CD4-positive, alpha-beta T cell treated with Interferon gamma for 1 hour (primary cell): ENCODE data around the gene RAB36.

Experiments used
- DNase-seq: peaks from one replicate; pipeline ENCODE4 v3.0.0-alpha.2; 2020

Gene RAB36, protein sequence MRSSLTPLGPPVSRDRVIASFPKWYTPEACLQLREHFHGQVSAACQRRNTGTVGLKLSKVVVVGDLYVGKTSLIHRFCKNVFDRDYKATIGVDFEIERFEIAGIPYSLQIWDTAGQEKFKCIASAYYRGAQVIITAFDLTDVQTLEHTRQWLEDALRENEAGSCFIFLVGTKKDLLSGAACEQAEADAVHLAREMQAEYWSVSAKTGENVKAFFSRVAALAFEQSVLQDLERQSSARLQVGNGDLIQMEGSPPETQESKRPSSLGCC

DNA sequence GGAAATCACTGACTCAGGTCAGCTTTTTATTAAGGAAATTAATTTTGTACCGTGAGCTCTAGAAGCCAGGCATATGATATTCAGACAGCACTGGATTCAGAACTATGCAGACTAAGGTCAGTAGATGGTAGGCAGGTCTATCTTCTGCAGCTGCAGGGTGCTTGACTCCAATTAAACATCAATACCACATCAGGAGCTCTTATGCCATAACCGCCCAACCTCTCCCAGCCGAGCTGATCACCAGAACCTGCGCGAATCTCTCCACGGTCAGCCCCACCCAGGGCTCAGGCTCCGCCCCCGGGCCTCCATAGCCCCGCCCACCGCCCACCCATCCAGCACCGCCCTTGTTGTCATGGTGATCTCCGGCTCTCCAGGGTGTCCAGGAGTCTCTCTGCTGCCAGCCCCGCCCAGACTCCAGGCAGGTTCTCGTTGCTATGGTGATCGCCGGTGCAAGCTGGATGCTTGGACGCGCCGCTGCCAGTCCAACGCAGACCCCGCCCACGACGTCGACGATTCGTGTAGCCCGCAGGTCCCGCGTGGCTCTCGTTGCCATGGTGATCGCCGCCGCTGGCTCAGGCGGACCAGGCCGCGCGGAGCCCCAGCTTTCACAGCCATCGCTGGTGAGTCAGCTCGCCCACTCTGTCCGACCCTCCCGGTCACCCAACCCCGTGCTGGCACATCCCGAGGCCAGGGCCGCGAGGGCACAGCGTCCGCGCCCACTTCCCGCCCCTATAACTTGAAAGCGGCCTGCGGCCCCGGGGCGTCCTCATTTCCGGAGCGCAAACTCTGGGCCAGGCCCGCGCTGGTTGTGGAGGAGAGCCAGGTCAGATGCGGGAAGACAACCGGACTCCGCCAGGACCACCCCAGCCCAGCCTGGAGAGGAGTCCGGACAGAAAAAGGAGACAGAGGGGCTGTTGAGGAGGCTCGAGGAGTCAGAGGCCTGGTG lies at the start of gene RAB36:
Gene RAB36 (plus strand): TSS at position 546 of the 946 bp plus-strand sequence. CDS start 1,140 bp downstream, outside the sequence.
- peak; percentile 98 for DNase-seq

DNA sequence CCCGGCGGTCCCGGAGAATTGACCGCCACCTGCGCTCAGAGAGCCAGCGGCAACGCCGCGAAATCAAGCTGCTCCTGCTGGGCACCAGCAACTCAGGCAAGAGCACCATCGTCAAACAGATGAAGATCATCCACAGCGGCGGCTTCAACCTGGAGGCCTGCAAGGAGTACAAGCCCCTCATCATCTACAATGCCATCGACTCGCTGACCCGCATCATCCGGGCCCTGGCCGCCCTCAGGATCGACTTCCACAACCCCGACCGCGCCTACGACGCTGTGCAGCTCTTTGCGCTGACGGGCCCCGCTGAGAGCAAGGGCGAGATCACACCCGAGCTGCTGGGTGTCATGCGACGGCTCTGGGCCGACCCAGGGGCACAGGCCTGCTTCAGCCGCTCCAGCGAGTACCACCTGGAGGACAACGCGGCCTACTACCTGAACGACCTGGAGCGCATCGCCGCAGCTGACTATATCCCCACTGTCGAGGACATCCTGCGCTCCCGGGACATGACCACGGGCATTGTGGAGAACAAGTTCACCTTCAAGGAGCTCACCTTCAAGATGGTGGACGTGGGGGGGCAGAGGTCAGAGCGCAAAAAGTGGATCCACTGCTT lies 49.4 kb upstream of the RAB36 start:
- no peak for DNase-seq

DNA sequence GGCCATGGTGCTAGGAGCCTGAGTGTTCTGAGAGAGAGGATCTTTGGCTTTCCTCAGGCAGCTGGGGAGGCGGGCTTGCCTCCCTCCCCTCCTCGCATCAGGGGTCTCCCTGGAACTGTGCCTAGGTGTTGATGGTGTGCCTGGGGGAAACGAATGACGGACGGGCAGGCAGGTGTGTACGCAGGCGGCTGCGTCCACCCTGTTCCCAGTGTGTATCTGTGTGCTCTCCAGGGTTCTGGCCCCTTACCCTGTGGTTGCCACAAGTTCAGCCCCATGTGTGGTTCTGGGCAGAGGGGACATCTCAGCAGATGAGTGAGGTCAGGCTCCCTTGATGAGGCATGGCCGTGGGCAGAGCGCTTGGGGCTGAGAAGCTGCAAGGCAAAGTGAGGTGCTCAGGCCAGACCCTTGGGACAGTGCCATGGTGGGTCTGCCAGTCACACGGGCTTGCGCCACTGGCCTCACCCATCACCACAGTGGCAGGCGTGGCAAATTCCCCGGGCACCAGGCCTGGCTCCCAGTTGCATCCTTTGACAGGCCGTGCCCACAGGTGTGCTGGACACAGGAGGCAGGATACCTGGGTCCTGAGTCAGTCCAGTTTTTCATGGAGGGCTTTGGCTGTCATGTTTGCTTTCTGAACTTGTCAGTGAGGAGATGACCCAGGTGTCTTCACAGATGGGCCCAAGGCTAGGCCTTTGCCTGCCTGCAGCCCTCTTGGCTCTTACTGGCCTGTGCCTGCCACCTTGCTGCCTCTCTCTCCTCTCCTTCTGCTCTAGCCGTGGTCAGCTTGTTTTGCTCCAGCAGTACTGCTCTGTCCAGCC lies 47.7 kb upstream of the RAB36 start:
- DNase-seq, result no peak

DNA sequence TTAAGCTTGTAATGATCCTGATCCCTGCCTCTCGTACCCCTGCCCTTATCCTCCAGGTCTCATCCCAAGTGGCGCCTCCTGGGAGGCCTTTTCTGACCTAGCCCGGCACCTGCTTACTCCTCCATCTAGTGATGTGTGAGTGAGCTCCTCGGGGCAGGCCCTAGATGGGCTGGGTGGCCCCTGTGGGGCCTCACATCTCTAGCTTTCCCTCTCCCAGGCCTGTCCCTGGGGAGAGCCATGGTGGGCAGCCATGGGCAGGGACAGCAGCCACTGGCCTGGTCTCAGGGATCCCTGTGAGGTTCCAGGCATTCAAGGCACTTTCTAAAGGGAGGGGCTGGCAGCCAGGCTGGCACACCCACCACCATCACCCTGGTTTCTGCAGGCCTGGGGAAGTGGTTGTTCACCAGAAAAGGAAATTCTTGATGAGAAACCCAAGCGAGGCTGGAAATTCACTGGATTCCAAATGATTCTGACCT lies 47.0 kb upstream of the RAB36 start:
- DNase-seq, result no peak

DNA sequence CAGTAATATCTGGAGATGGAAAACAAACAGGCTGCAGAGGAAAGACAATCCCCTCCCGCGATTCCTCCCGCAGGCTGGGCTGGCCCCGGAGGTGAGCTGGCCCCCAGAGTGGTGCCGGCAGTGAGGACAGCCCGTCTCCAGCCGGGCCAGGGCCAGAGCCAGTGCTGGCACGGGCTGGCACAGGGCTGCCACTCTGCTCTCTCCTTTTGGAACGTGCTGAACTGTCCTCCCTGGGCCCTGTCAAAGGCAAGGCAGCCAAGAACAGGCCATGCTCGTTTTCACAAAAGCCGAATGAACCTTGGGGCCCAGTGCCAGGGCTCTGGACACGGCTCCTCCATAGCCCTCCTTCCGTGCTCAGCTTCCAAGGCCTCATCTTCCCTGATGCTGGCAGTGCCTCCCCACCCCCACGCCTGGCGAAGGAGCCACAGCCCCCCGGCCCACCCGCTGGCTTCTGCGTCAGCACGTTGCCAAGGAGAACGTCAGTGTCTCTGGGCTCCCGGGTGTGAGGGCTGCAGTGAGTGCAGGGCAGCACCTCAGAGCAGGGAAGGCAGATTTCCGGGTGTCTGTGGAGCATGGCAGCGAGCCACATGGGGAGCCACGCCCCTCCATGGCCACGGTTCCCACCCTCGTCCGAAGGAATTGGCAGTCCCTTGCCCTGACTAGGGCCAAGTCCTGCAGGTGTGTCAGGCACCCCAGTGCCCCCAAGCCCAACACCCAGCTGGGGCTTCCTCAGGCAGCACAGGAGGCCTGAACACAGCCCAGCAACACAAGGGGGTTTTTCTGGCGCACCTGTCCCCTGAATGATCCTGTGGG lies 46.4 kb upstream of the RAB36 start:
- no peak for DNase-seq

DNA sequence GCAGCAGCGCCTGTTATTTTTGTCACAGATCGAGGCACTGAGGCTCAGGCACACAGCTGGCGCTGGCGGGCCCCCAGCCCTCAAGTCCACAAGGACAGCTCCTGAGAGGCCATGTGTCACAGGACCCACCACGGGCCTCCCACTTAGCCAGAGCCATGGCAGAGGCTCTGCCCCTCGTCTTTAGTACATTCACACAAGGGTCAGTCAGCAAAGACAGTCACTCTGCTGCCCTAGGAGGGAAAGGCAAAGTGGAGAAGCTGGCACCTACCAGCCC lies 45.8 kb upstream of the RAB36 start:
- no peak for DNase-seq

DNA sequence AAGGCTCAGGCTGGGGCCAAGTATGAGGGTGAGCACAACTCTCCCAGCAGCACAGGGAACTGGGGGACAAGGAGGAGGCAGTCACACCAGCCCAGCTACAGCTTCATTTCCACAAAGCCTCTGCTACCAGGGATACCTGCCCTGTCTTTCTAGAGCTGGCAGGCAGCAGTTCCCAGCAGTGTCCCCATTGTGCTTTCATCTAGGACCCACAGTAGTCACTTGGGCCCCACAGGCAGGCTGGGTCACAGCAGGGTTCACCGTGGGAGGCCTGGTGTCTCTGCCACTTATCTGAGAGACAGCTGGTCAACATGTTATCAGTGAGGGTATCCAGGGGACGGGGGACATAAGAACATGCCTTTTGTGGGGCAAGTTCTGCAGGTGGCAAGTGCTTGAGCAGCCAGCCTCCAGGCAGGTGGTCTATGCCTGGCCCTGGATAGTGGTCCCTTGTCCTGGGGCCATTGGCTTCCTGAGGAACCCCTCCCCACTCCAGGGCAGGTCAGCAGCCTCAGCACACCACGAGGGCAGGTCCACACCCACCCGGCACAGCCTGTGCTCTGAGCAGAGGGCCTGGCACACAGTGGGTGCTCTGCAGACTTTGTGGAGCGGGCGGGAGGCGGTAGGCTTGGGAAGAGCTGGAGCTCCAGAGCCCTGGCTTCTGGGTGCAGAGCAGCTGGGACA lies 45.0 kb upstream of the RAB36 start:
- no peak for DNase-seq

DNA sequence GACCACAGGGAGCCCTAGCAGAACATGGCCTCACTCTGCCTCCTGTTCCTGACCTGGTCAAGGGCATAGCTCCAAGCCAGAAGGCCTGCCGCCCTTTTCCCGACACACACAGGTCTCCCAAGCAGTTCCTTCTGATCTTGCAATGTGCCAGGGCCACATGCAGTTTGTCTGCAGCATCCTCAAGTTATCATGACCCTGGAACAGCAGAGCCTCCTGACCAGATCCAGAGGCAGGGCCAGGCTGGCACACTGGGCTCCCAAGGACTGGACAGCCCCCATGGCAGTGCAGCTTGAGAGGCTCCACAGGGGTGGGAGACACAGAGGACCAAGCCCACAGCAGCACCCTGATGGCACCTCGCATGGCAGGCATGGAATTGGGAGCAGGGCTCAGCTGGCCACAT lies 43.8 kb upstream of the RAB36 start:
- DNase-seq, result no peak

DNA sequence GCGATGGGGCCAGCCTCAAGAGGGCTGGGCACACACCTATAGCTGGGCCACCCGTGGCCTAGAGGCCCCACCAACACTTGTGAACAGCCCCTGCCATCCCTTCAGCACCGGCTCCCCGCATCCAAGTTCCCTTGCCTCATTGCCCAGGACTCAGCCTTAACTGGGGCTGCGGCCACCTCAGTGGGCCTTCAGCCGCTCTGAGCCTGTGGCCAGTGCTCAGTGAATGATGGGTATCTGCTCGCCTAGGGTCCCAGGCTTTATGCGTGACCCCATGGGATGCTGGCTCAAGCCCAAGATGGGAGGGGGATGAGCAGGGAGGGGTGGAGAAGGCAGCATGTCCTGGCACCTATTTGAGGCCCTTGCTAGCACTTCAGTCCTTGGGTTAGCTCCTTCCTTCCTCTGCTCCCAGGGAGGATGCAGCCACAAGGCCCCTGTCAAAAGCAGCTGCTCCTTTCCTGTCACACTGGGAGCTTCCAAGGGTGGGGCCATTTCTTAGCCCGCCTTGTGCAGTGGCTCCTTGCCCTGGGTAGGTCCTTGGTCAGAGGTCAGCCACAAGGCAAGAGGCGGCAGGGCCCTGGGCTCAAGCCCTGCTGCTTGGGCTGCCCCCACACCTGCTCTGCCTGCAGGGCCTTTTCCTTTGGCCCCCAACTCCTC lies 43.1 kb upstream of the RAB36 start:
- no peak for DNase-seq

DNA sequence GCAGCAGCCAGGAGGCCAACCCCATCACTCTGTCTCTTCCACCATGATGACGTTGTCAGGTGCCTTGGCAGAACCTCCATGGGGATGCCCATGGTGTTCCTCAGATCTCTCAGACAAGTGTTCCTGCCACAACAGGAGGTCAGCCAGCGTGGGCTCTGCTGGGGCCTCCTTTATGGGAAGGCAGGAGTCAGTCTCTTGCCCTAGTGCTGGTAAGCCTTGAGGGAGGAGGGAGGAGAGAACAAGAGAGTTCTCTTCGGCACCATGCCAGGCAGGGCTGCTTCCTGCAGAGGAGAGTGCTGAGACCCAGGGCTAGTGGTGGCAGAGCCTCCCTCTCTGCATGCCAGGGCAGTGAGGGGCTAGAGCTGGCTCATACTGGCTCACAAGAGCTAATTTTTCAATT lies 42.5 kb upstream of the RAB36 start:
- no peak for DNase-seq

DNA sequence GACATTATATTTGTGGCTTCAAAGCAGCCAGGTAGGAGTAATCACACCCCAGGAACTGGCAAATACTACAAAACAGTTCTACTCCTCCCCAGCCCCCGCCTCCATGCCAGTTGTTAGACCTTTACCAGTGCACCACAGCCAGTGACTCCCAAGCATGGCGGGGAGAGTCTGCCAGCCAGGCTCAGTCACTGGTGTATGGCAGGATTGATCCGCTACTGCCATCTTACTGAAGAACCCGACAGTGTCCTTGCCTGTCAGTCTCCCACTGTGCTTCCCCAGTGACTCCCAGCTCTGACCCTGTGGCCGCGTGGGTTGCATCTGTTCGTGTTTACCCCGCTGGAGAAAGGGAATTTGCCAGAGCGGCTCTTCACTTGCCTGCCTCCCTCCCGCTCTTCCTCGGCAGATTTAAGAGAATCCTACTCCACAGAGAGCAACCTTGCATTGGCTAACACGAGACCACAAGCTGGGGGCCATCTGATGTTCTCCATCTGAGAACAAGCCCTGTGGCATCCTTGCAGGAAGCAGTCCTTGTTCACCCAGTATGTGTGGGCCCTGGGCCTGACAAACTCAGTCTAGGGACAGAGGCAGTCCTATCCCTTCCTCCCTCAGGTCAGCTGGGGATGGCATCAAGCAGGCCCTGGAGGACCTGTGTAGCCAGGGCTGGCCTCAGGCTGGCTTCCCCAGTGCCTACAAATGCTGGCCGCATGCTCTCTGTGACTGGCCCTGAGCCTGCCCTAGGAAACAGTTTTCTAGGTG lies 41.9 kb upstream of the RAB36 start:
- no peak for DNase-seq

DNA sequence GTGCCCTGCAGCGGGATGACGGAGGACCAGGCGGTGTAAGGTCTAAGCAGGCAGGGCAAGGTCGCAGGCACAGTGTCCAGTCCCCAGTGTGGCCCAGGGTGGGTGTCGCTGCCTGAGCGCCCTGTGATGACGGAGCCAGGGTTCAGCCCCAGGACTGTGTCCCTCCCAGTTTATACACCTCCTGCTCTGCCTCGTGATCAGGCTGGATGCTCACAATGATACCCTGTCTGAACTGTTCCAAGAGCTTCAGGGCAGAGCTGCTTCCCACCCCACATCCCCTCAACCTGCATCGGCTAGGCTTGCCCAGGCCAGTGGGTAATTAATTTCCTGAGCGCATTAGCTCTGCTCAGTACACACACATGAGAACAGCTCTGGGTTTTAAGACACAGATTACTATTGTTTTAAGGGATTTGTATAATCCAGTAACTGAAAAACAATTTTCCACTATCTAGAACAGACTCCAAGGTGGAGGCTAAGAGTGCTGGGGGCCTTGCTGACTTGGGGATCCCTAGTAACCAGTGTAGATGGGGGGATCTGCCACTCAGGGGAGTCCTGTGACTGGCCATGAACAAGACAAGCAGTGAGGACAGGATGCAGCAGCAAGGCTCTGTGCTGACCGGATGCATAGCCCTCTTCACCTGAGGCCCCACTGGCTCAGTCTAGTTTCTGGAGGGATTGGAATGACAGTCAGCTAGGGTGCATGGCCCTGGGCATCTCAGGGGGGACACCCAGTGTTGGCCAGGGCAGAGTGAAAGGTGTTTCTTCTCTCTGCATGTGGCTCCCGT lies 40.9 kb upstream of the RAB36 start:
- no peak for DNase-seq

DNA sequence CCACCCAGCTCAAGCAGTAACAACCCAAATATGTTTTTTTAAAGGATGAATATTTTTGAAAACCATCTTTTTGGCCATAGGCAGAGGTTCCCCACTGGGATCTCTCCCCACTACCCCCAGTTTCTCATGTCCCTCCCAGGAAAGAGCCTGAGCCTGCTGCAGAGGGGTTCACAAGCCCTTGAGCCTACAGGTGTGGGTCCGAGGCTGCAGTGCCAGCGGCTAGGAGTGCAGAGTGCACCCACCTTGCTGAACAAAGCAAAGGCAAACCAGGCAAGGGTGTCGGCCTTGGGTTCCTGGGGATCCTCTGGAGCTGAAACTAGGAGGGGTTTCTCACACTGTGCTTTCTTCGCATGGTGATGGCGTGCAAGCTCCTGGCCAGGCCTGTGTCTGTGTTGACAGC lies 40.0 kb upstream of the RAB36 start:
- DNase-seq, result no peak

DNA sequence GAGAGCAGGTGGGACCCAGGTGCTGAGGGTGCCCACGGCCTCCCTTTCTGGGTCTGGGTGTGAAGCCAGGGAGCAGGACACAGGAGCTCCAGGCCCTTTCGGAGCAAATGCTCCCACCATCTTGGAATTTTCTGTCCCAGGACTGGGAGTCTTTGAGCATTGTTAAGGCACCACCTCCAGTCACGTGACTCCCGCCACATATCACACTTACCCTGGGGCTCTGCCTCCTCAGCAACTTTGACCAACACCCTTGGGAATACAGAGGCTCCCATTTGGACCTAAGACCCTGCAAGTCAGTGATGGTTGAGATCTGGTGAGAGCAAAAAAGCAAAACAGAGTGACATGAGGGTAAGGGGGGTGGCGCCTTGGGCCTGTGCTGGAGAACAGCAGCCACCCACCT lies 39.4 kb upstream of the RAB36 start:
- no peak for DNase-seq

DNA sequence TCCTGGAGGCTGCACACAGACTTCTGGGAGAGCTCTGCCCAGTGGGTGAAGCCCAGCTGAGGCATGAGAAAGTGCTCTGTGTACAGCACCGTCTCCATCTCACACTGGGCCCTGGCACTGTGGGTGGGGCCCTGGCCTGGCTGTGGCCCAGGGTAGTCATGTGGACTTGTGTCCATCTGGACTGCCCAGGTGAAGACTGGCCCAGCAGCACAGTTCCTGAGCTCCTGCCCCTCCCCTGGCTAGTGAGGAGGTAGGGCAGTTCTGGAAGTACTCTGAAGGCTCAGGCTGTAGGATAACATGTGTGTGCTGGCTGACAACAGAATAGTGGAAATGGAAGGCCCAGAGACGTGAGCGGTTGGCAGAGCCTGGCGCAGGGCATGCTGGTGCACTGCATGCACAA lies 38.9 kb upstream of the RAB36 start:
- no peak for DNase-seq

DNA sequence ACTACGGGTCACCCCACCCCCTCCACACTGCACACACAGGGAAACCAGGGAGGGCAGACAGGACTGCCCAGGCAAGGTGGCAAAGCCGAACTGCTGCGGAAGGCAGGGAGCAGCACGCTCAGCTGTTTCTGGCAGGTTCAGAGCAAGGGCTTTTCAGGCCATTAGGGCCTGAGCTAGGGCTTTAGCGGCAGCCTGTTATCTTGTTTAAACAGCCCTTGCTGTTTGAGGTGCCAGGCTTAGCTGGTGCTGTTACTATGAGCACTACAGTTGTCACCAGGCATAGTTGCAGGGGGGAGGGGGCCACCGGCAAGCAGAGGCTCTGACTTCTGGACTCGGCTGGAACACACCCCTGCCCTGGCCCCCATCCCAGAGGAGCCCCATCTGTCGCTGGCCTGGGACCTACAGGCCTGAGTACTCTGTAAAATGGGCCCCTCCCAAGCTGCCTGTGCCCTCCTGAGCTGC lies 38.3 kb upstream of the RAB36 start:
- DNase-seq, result no peak

DNA sequence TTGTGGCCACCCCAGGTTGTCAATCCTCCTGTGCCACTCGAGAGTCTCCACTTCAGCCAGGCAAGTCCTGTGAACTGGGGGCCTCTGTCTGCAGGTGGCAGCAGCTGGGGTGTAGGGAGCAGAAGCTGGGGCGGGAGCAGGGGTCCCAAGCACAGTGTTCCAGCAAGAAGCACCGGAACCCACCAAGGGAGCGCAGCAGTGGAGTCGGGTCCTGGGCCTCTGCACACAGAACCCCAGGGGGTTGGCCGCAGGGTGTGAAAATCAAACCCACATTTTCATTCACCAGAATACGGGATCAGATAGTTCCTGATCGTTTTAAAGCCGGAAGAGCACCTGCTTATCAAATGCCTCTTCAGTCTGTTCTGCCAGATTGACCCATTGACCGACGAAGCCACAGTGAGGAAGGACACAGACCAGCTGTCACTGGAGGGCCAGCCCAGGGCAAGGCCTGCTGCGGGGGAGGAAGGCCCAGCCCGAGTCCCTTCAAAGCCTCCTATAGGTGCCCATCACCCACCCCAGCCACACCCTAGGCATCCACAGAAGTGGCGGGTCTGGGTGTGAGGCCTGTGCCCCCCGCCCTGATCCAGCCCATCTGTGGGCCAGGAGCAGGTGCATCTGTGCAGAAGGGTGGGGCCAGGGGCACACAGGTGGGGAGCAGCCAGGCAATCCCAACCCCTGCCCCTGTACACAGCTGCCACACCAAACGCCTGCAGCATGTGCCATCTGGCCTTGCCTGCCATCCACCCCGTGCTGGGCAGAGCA lies 37.6 kb upstream of the RAB36 start:
- DNase-seq, result no peak
